M059J (cell line): ENCODE results near the gene VAMP1. TPM values are rescaled to one million over a fixed set of nuclear protein-coding genes. Genes with fewer than 3 reads are reported as not detected.

Experiments used
- DNase-seq: peaks from one replicate; pipeline ENCODE4 v3.0.0-alpha.2; 2012; ENCODE audit warnings: low read depth
- total RNA-seq: library from RNA; depleted of rRNA; stranded (reverse); fragments of >200 nt; shearing (Covaris generic); gene quantifications from 2 replicates; pipeline ENCODE4 v1.2.3, GENCODE V29; 2014; rRNA removed

Gene VAMP1
- total RNA-seq, 1 experiment from 2014 or later, result 2.6 TPM

DNA sequence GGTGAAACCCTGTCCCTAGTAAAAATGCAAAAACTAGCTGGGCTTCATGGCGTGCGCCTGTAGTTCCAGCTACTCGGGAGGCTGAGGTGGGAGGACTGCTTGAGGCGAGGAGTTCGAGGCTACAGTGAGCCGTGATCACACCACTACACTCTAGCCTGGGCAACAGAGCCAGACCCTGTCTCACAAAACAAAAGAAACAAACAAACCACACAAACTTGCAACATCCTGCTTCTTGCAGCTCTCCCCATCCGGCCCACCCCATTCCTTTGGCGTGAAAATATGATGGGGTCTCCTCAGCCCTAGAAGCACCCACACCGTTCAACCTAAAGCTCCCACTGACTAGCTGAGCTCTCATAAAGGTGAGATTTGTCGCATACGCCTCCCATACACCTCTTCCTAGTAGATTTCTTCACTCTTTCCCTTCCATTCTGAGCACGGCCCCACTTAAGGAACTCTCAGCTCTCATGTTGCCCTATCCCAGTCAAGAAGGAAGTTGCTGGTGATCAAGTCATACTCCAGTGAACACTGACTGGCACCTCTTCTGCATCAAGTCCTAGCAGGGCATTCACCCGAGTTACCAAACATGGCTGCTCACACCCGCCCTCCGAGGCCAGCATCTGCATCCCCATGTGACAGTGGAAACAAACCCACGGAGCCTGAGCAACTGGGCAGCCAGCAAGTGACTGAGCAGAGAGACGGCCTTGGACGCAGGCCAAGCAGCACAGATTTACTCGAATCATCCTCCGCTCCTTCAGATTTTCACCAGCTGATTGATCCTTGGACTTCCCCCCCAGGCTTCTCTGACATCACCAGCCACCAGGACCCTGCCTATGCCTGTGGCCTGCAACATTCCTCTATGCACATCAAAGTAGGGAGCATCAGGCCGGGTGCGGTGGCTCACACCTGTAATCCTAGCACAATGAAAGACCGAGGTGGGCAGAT lies 44.6 kb downstream of the VAMP1 start:
- no peak for DNase-seq

DNA sequence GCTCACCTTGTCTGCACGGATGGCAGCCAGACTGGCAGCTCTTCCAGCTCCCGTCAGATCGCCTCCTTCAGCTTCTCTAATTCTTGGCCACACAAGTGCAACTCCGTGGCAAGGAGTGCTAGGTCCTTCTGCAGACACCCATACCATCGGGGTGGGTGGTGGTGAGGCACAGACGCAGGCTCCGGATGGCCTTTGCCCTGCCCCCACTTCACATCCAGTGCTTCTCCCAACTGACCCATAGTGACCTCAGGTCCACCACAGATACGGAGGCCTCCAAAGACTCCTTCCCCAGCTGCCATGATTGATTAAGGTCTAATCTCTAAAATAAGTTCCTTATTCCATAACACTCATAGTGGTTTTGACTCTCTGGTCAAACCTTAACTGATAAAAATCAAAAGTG lies 45.6 kb downstream of the VAMP1 start:
- no peak for DNase-seq

GRCh38 chr12:6424008-6424347 lies 46.5 kb downstream of the VAMP1 start:
- DNase-seq, result no peak

- DNase-seq, result peak; percentile 87
These were observed 47.0 kb downstream of the VAMP1 start for GRCh38 chr12:6423267-6424007.

GRCh38 chr12:6420364-6420763 lies 50.1 kb downstream of the VAMP1 start:
- no peak for DNase-seq

DNA sequence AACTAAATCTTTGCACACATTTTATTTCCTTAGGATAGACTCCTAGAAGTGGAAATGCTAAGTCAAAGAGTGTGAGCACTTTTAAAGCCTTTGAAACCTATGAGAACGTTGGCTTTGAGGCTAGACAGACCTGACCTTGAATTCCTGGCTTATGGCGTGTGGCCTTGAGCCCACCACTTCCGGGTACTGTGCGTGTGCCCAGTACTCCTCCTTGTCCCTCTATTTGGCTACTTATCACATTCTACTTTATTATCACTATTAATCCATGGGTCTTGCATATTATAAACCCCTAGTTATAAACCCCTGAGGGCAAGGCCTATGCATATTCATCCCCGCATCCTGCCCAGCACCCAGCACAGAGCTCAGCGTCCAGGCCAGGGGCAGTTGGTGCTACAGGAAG lies 51.7 kb downstream of the VAMP1 start:
- no peak for DNase-seq

GRCh38 chr12:6416596-6416995 lies 53.9 kb downstream of the VAMP1 start:
- no peak for DNase-seq

Other genes with a start within 250 kb of the VAMP1 start
- gene PLEKHG6, start 160.0 kb downstream of the VAMP1 start, total RNA-seq, result 0.05 TPM in 1 of 2 replicates, not detected in the other
- 180 and 233 TPM in 2 replicates for gene TNFRSF1A, start 128.6 kb downstream of the VAMP1 start, total RNA-seq
- 1.5 and 4.5 TPM in 2 replicates for gene SCNN1A, start 95.1 kb downstream of the VAMP1 start, total RNA-seq
- 0.34 and 0.49 TPM in 2 replicates for gene LTBR, start 86.5 kb downstream of the VAMP1 start, total RNA-seq
- not detected in 2 replicates for gene CD27, start 25.7 kb downstream of the VAMP1 start, total RNA-seq
- 5.4 and 12.1 TPM in 2 replicates for gene TAPBPL, start 18.6 kb downstream of the VAMP1 start, total RNA-seq
- 141 and 159 TPM in 2 replicates for gene MRPL51, start 22.6 kb upstream of the VAMP1 start, total RNA-seq
- gene NCAPD2, start 23.4 kb upstream of the VAMP1 start, total RNA-seq, result 61.8 and 117 TPM in 2 replicates
- gene GAPDH, start 63.8 kb upstream of the VAMP1 start, total RNA-seq, result 6,702 and 8,157 TPM in 2 replicates
- gene IFFO1, start 85.4 kb upstream of the VAMP1 start, total RNA-seq, result 5.4 and 13.4 TPM in 2 replicates
- 29.8 and 47.0 TPM in 2 replicates for gene NOP2, start 97.6 kb upstream of the VAMP1 start, total RNA-seq
- gene CHD4, start 136.7 kb upstream of the VAMP1 start, total RNA-seq, result 131 and 207 TPM in 2 replicates
- 0.27 TPM in 1 of 2 replicates, not detected in the other for gene LPAR5, start 165.3 kb upstream of the VAMP1 start, total RNA-seq
- not detected in 2 replicates for gene ACRBP, start 176.8 kb upstream of the VAMP1 start, total RNA-seq
- gene ING4, start 192.4 kb upstream of the VAMP1 start, total RNA-seq, result 19.3 and 37.8 TPM in 2 replicates
- 18.1 and 25.0 TPM in 2 replicates for gene ZNF384, start 218.7 kb upstream of the VAMP1 start, total RNA-seq
- gene PIANP, start 230.1 kb upstream of the VAMP1 start, total RNA-seq, result 0.12 TPM in 1 of 2 replicates, not detected in the other